SK-N-SH (cell line): ENCODE results near the gene SOBP.

Experiments used
- CHD2 ChIP-seq: fragments of 150-350 bp; IDR thresholded peaks from 2 replicates; pipeline ENCODE4 v1.6.1; 2018; ENCODE audit warnings: low read length; ENCODE audit not compliant: partially characterized antibody
- CTCF ChIP-seq: fragments of 200-600 bp; sonication (generic); IDR thresholded peaks from 2 replicates; pipeline ENCODE4 v1.6.1; 2017; ENCODE audit warnings: antibody characterized with exemption, mild to moderate bottlenecking, moderate library complexity
- MEF2A ChIP-seq: IDR thresholded peaks from 2 replicates; pipeline ENCODE4 v1.4.0; 2012; ENCODE audit warnings: low read depth, borderline replicate concordance
- POLR2AphosphoS5 ChIP-seq: IDR thresholded peaks from 2 replicates; pipeline ENCODE4 v1.6.1; 2012; ENCODE audit warnings: low read depth, low read length
- RAD21 ChIP-seq: IDR thresholded peaks from 2 replicates; pipeline ENCODE4 v1.6.1; 2012; ENCODE audit warnings: mild to moderate bottlenecking, low read length
- SIN3A ChIP-seq: IDR thresholded peaks from 2 replicates; pipeline ENCODE4 v1.6.1; 2012; ENCODE audit warnings: low read depth, mild to moderate bottlenecking, low read length, moderate library complexity, borderline replicate concordance
- TCF12 ChIP-seq: IDR thresholded peaks from 2 replicates; pipeline ENCODE4 v1.4.0; 2012
- TEAD4 ChIP-seq: IDR thresholded peaks from 2 replicates; pipeline ENCODE4 v1.4.0; 2012; ENCODE audit warnings: mild to moderate bottlenecking, borderline replicate concordance; ENCODE audit not compliant: insufficient read depth
- ZBTB33 ChIP-seq: IDR thresholded peaks from 2 replicates; pipeline ENCODE4 v1.4.0; 2012; ENCODE audit warnings: low read depth, borderline replicate concordance

GRCh38 chr6:107600121-107600520 lies 110.2 kb downstream of the SOBP start:
- TF ChIP-seq SIN3A: no peak
- no peak for TF ChIP-seq MEF2A
- no peak for TF ChIP-seq CTCF
- no peak for TF ChIP-seq TCF12
- no peak for TF ChIP-seq ZBTB33
- TF ChIP-seq RAD21: no peak
- no peak for TF ChIP-seq POLR2AphosphoS5
- TF ChIP-seq CHD2: no peak
- no peak for TF ChIP-seq TEAD4
